Activated T-helper 1 cell treated with anti-CD3 and anti-CD28 coated beads, Interleukin-2, amount 50 U/mL, for 16 hours (primary cell): ENCODE measurements around the gene LCLAT1.
"Not testable (repeated sequence)": the region's sequence is repeated elsewhere in the genome, so short reads cannot be mapped to it uniquely, and the experiment has no call there.

ENCODE experiments used
- DNase-seq, 2 donors: peaks; one replicate each; pipeline ENCODE4 v3.0.0-alpha.2; 2020; ENCODE audit warnings: low read depth in 1 of 2, low spot score in 1 of 2

Gene LCLAT1

DNA sequence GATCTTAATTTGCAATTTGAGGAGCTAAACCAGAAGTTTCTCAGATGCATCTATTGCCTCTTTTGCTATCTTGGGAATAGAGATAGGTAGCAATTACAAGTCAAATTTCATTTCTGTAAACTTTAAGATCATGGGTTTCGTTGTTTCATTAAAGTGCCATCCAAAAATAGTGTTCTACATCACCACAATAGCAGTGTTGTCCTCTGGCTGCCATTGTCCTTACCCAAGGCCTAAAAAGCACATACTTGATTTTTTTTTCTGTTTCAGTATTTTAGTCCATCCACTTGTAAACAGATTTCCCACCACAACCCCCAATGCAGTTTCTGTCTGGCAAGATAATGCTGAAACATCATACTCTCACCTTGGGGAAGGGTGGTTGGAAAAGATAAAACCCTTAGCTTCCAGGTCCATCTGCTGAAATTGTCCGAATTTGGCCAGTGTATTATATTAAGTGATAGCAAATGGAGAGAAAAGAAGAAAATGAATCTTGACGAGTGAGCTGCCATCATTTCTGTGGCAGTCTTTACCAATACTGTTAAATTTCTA, 136.2 kb downstream of the LCLAT1 start:
- no peak for DNase-seq

DNA sequence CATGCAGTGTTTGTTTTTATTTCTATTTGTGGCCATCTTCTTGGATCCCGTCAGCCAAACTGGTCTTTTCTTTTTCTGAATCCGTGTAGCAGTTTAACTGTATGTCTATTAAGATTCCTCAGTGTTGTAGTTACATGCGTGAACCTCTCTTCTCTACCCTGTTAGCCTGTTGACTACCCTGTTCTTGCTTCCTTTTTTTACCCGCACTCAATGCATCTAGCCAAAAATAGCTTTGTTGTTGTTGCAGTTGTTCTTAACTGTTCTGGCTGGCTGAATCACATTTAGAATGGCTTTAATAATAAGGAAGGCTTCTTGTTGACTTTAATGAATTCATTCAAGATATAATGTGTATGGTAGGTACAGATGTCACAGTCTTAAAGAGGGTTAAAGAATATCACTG, 137.1 kb downstream of the LCLAT1 start:
- DNase-seq: no peak

DNA sequence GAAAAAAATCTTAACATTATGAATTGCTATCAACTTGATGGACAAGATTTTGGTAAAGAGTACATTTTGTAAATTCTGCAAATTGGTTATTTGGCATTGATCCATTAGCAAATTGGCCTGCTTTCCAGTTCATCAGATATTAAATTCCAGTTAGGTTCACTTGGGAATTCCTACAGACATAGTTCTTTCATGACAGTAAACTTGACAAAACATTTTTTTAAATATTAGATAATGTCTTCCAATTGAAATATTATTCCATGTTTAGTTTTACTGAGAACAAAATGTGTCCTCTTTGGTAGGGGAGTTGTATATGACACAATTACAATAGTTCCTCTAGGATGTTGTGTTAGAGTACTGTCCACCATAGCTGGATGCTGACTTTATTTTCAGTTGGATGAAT, 141.9 kb downstream of the LCLAT1 start:
- no peak for DNase-seq

DNA sequence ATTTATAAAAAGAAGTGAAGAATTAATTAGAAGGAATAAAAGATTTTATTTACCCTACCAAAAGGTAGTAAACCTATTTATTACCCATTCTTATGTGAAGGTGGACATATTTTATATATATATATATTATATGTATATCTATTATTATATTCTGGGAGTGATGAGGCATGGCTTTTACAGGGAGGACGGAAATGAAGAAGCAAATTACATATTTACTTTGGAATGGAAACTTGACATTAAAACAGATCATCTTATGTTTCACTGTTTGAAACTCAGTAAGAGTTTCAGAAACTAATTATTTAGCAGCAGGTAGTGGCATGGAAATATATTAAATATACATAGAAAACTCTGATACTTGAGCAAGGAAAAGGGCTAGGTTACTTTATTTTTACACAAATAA, 143.4 kb downstream of the LCLAT1 start:
- no peak for DNase-seq

DNA sequence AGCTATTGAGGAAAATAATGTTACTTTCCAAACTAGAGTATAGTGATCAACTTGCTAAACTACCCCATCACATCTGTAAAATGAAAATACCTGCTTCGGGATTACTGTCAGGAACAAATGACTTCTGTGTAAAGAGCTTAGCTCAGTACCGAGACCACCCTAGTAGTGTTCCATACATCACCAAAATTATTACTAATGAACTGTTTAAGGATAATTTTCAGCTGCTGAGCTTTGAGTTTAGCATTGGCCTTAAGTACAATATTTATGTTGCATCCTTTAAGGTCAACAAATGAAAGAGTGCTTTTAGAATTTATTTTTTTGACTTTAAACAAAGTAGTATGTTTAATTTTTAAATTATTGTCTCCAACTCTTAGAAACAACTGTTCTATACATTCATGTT, 144.1 kb downstream of the LCLAT1 start:
- DNase-seq: no peak

DNA sequence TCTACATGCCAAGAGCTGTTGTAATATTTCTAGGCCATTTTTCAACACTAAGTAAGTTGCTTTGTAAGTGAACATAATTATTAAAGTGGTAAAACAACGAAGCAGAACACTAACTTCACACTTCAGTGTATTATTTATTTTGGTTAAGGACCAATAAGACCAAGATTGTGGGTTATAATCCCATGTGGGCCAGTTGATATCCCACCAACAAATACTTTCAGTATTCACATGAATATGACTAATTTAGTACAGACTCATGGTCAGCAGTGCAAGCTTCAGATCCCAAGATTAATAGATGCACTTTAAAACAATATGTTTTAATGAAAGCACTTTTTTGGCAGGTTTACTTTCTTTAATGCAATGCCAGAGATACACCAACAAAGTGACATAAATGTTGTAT, 154.3 kb downstream of the LCLAT1 start:
- DNase-seq: no peak

DNA sequence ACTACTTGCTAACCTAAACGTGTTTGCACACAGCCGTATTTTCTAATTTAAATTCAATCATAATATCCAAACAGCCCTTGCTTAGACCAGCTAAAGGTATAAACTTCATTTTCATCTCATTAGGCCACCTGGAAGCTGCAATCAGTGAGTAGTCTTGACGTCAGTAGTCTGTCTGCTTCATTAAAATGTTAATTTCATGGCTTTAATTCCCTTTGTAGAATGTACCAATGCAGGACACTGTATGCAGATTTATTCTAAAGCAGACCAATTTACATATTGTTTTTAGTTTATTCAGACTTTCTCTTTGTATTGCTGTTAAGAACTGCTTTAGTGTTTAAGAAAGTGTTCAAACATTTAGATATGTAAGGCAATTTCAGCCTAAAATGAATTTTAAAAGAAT, 158.2 kb downstream of the LCLAT1 start:
- no peak for DNase-seq

DNA sequence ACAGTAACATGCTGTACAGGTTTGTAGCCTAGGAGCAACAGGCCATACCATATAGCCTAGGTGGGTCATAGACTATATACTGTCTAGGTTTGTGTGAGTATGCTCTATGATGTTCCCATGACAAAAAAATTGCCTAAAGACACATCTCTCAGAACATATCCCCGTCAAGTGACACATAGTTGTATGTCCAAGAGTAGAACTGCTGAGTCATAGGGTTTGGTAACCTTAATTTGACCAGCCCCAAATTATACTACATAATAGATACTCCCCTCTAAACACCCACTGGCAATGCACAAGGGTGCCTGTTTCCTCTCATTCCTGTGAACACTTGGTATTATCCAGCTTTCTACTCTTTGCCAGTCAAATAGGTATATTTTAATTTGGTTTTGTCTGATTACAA, 161.6 kb downstream of the LCLAT1 start:
- no peak for DNase-seq

DNA sequence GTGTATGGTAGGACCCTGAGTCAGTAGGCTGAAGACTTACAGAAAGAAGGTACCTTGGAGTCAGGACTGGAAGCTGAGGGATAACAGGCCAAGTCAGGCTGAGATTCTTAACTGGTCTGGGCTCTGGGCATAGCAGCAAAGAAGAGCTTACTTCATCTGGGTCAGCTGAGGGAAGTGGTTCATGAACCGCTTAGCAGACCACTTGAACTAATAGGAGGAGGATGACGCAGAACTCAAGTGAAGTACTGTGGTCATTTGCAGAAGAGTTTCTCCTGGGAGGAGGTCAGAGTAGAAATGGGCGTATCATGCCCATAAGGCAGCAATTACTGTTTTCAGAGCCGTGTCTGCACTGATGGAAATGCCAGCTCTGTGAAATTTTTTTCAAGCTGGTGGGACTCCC, 164.5 kb downstream of the LCLAT1 start:
- DNase-seq: no peak

DNA sequence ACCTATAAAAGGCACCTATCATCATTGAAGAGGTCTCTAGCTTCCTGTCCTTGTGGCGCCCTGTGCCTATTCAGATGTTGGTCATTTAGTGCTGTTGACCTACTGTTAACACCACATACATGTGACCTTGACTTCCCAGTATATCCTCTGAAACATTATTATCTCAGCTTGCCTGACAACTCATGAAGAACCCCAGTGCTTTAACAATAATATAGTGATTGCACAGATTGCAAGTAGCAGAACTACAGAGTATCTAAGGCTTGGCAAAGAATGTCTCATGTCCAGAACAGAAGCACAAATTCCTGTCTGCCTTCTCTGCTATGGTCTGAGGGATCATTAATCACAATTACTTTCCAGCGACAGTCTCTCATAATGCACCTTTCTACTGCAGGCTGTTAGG, 165.3 kb downstream of the LCLAT1 start:
- no peak for DNase-seq

DNA sequence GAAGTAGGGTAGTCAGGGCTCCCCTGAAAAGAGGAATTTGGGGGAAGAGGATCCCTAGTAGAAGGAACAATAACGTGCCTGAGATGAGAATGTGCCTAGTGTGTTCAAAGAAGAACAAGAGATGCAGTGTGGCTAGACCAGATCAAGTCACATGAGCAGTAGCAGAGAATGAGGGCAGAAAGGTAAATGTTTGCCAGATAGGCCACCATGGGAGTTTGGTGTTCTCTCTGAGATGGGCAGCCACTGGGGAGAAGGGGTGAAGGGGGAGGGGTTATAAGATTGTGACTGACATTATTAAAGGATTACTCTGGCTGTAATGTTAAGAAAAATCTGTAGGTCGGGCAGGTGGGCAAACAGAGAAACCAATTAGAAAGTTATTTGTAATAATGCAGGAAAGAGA, 166.0 kb downstream of the LCLAT1 start:
- no peak for DNase-seq

DNA sequence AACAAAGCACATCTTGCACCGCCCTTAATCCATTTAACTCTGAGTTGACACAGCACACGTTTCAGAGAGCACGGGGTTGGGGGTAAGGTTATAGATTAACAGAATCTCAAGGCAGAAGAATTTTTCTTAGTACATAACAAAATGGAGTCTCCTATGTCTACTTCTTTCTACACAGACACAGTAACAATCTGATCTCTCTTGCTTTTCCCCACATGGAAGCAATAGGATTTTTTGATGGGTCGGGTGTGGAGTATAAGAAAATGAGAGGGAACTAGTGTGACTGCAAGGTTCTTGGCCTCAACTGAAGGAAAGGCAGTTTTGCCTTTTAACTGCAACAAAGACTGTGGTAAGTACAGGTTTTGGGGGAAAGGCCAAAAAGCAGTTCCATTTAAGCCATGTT, 167.2 kb downstream of the LCLAT1 start:
- DNase-seq: not testable (repeated sequence)

DNA sequence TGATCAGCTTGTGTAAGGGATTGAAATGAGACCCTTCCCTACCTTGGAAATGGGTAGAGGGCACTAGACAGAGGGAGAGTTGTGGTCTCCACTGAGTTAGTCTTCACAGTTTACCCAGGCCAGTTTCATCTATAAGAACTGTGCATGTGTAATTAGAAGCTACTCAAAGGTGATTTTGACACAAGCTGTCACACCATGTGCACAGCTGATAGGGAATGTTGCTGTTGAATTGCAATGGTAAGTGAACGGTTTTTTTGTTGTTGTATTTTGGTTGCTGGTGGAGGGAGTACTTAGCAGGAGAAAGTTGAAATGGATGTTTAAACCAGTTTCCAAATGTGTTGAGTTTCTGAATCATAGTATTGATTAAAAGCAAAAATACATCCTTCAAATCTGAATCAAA, 168.9 kb downstream of the LCLAT1 start:
- no peak for DNase-seq

DNA sequence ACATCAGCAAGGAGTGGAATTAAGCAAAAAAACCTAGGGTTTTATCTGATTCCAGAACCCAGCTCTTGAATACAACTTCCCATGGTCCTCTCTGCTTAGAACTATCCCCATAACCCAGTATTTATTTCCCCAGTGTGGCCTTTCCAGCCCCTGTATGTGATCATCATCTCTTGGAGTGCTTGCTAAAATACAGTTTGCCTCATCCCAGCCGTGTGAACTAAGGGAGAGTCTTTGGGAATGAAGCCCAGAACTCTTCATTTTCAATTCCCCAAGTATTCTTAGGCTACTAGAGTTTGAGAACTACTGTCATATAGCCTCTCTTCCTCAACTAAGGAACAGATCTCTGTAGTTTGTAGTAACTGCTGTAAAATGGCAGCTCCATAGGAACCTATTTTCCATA, 173.1 kb downstream of the LCLAT1 start:
- DNase-seq: no peak

DNA sequence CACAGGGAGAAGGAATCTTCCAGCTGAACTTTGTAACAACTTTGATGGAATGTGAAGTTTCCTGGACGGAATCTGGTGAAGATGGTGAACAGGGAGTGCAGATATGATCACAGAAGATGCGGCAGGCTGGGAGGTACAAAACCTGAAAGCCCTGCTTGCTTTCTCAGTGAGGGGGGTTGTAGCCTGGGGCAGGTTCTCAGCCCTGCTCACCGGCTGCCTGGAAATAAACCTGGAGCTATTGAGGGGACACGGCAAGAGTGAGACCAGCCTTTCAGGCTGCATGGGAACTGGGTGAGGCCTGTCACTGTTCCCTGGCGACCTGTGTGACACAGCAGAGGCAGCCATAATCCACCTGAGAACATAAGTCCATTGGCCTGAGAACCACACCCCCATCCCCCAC, 174.8 kb downstream of the LCLAT1 start:
- DNase-seq: no peak

DNA sequence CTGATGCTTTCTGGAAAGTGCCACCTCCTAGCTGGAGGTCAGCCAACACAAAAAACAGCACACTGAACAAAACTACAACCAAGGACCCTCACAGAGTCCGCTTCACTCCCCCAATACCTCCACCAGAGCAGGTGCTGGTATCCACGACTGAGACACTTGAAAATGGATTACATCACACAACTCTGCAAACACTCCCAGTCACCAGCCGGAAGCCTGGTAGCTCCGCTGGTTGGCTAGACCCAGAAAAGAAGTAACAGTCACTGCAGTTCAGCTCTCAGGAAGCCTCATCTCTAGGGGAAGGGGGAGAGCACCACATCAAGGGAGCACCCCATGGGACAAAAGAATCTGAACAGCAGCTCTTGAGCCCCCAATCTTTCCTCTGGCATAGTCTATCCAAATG, 175.4 kb downstream of the LCLAT1 start:
- DNase-seq: no peak

DNA sequence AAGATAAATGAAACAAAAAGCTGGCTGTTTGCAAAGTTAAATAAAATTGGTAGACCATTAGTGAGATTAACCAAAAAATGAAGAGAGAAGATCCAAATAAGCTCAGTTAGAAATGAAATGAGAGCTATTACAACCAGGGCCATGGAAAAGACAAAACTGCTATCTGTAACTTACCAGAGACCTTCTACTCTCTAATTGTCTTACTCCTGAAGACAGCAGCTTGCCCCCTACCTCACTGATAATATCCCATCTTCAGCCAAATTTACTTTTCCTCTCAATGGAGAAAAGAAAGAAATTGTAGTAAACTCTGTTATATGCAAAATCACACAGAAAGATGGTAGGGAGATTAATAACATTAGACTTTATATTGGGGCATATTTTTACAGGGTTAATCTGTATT, 178.2 kb downstream of the LCLAT1 start:
- no peak for DNase-seq

DNA sequence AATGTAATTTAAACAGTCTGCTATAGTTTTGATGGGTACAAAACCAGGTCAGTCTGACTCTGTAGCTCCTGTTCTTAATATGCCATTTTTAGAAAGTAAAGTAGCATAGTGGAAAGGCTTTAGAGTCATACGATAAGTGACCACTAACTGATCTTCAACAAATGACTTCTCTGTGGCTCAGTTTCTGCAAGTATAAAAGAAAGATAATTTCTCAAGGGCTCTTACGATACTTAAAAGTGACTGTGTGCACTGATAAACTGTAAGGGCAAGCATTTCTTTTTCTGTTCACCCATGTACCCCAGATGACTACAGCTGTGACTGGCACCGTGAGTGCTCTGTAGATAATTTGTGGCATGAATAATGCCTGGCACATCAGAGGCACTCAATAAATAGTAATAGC, 178.7 kb downstream of the LCLAT1 start:
- DNase-seq: no peak

DNA sequence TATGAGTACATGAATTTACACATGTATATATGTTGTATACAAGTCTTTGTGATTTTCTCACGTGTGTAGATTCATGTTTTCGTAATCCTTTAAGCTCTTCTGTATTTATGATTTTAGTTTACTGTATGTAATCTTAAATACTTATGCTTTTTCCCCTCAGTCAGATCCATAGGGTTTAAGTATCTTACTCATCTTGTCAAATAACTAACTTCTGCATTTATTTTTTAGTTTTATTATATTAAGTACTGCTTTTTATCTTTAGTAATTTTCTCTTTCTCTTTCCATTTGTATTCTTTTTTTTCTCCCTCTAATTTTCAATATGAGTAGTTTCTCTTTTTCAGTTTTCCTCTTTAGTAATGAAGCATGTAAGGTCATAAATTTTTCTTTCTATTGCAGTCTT, 179.4 kb downstream of the LCLAT1 start:
- DNase-seq: no peak

DNA sequence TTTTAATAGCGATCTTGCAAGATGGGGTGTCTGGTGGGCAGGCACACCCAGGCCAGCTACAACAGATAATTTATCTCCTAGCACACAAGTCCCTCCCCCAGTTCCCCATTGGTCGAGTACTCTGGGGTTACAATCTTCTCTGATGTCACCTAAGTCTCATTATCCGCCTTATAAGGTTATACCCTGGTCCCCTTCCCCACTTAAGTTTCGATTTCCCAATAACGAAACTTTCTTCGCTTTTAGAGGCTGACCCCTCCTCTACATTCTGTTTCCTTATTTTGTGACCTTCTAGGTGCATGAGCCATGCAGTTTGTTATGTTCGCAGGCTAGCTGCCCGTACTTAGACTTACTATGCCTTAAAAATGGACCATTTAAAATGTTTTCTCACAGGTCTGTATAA, 180.1 kb downstream of the LCLAT1 start:
- no peak for DNase-seq

DNA sequence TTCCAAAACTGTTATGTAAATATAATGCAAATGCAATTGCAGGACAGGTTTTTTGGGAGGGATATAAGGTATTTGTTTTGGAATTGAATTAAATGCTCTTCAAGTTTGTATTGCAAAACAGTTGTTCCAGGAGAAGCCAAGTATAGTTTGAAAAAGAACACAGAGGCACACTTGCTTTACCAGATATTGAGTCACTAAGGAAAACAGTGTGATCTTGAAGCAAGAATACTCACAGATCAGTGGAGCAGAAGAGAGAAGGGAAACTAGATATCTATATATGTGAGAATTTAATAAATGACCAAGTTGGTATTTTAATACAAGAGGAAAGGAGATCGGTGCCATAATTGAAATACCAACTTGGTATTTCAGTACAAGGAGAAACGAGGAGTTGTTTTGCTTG, 181.3 kb downstream of the LCLAT1 start:
- DNase-seq: no peak

DNA sequence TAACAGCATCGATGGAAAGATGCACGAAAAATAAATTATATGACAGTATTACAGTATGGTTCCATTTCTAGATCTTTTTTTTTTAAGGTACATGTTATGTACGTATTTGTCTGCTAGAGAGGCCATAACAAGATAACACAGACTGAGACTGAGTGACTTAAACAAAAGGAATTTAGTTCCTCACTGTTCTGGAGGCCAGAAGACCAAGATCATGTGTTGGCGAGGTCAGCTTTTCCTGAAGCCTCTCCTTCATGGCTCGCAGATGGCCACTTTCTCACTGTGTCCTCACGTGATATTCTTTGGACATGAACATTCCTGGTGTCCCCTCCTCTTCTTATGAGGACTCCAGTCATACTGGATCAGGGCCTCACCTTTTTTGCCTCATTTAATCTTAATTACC, 182.8 kb downstream of the LCLAT1 start:
- no peak for DNase-seq

DNA sequence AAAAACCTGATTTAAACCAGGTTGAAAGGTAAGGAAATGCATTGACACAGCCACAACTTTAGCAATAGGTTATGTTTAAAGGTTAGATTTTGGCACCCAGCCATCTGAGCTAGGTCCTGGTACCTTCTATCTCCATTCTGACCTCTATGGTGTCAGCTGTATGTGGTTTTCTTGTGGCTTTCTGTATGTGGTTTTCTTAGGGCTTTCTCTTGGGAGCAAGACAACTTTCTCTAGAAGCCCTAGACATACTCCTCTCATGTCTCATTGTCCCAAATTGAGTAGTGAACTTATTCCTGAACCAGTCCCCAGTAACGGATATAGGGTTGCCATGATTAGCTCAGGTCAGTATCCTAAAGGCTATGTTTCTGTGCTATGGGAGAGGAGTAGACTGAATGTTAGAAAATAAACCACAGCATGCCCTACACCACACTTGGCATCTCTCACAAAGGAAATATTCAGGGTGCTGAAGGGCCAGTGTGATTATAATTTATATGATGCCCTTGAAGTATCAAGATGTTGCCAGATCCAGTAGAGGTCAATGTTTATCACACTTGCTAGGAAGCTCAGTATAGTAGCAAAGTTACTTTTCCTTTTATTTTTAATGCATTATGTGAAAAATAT, 184.1 kb downstream of the LCLAT1 start:
- no peak for DNase-seq

DNA sequence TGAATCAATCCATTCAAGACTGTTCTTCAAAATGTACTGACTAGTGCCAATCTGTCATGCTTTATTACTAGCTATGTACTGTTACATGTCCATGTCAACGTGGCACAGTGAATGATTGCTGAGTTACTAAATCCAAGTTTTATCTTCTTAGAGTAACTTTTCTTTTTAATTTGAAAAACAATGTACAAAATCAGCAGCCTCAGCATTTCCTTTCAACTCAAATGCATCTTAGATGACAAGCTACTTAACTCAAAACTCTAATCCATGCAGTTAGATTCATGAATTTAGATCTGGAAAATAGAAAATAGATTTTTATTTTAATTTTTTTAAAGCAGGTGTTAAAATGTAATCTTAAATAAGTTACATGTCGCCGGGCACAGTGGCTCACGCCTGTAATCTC, 186.0 kb downstream of the LCLAT1 start:
- DNase-seq: no peak
